Activated CD4-positive, alpha-beta T cell treated with anti-CD3 and anti-CD28 coated beads, Interleukin-2, amount 10 ng/mL, durations not matched to agents 7 days and 5 days (primary cell): ENCODE data around the gene GLS. TPM values are rescaled to one million over a fixed set of nuclear protein-coding genes. Genes with fewer than 3 reads are reported as not detected.

Source experiments
- CTCF ChIA-PET: fragments of 350-600 bp; sonication (Branson Sonifier 250); formaldehyde crosslinking; loops from one replicate; lab custom pipeline; 2021; ENCODE audit warnings: antibody characterized with exemption; lab: Charles Lee
- POLR2A ChIA-PET: fragments of 350-600 bp; sonication (Branson Sonifier 250); formaldehyde crosslinking; loops from one replicate; lab custom pipeline; 2021; ENCODE audit warnings: antibody characterized with exemption; lab: Charles Lee
- DNase-seq: peaks from one replicate; pipeline ENCODE4 v3.0.0-alpha.2; 2020
- H3K27ac Mint-ChIP-seq: one replicate; pipeline ENCODE4 v1.8.0; 2021; ENCODE audit warnings: mild to moderate bottlenecking, moderate library complexity, mixed read lengths
- H3K27me3 Mint-ChIP-seq: one replicate; pipeline ENCODE4 v1.8.0; 2021; ENCODE audit warnings: mixed read lengths
- H3K36me3 Mint-ChIP-seq: one replicate; pipeline ENCODE4 v1.8.0; 2021; ENCODE audit warnings: low read depth, mixed read lengths
- H3K4me1 Mint-ChIP-seq: one replicate; pipeline ENCODE4 v1.8.0; 2021; ENCODE audit warnings: mixed read lengths
- H3K4me3 Mint-ChIP-seq: one replicate; pipeline ENCODE4 v1.8.0; 2021; ENCODE audit warnings: mild to moderate bottlenecking, moderate library complexity, mixed read lengths
- H3K9me3 Mint-ChIP-seq: one replicate; pipeline ENCODE4 v1.8.0; 2021; ENCODE audit warnings: mixed read lengths
- total RNA-seq, 2 experiments: library from RNA; stranded (reverse); gene quantifications; one replicate each; pipeline ENCODE4 v1.2.3, GENCODE V29; 2021

The GLS gene
- total RNA-seq: 100 to 1,000 TPM; 142 to 155 TPM

- ChIA-PET CTCF (interaction anchor here (0.6 to 1.9 kb wide), 2 partner anchors 30 to 151 kb away, joined by 3 to 6 read pairs; no protein-coding TSS in a partner anchor), POLR2A (interaction anchor here (0.7 kb wide), 1 partner anchor 68 kb away, joined by 3 read pairs; no protein-coding TSS in a partner anchor)
- Mint-ChIP-seq H3K36me3 (peaks cover 29% of the 10 kb centered on the region), H3K9me3 (no peaks in the 10 kb centered on the region), H3K4me3 (peak within 1 kb of the TSS; percentile 93), H3K4me1 (peaks cover 44% of the 10 kb centered on the region), H3K27ac (peak within 1 kb of the TSS; percentile 99), H3K27me3 (no peaks in the 10 kb centered on the region)
- DNase-seq: peak; percentile 97
These were observed at the start of gene GLS for GRCh38 chr2:190880378-190881083. Gene GLS (plus strand): TSS chr2:190880821. CDS start chr2:190881085, 264 bp downstream.

DNA sequence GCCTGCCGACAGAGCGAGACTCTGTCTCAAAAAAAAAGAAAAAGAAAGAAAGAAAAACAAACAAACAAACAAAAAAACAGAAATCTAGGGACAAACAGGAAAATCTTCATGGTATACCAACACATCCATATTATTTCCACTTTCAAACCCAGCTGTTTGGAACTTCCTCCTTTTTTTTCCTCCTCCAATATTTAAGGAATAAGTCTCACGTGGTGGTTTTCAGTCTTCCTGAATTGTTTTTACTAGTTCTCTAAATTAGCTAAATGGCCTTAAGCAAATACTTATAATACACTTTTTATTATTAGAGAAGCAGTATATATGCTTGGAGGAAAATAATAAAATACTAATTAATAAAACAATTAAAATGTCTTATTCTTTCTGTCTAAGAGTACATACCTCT, 48.7 kb upstream of the GLS start:
- no peak overlapping the region for H3K4me3 Mint-ChIP-seq
- no peaks in the 10 kb centered on the region for H3K4me1 Mint-ChIP-seq
- no peaks in the 10 kb centered on the region for H3K9me3 Mint-ChIP-seq
- H3K36me3 Mint-ChIP-seq: no peaks in the 10 kb centered on the region
- CTCF ChIA-PET: no interaction called here
- H3K27me3 Mint-ChIP-seq: peaks cover 3% of the 10 kb centered on the region
- no peak for DNase-seq
- no peak overlapping the region for H3K27ac Mint-ChIP-seq
- POLR2A ChIA-PET: no interaction called here

- H3K4me3 Mint-ChIP-seq: no peak overlapping the region
- no peaks in the 10 kb centered on the region for H3K9me3 Mint-ChIP-seq
- CTCF ChIA-PET: interaction anchor here (0.6 to 1.0 kb wide), 3 partner anchors 13 to 144 kb away, joined by 3 to 4 read pairs (median 3); no protein-coding TSS in a partner anchor
These were observed 45.8 kb upstream of the GLS start for GRCh38 chr2:190834890-190835208.

DNA sequence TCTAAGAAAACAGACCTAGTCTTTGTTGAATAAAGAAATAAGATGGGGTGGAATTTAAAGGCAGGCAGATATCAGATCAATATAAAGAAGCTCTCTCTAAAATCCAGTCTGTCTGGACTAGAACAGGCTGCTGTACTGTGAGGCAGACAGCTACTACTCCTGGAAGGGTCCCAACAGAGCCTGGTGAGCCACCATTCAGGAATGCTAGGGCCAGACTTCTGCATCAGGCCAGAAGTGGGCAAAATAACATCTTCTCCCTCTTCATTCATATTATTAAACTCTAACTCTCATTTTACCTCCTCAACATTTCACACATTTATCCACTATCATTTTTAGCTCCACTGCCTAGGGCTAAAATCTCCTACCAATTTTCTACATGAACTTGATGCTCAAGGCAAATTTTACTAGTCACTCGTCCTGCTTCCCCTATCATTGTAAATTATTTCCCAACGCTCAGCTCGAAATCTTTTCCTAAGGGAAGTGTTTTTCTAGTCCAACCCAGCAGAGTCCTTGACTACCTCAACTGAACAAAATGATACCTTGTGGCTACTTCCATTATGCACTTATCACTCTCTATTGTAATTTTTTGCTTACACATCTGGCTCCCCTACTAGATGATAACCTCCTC, 45.2 kb upstream of the GLS start:
- no peaks in the 10 kb centered on the region for H3K36me3 Mint-ChIP-seq
- H3K4me3 Mint-ChIP-seq: no peak overlapping the region
- H3K9me3 Mint-ChIP-seq: no peaks in the 10 kb centered on the region
- H3K27me3 Mint-ChIP-seq: no peaks in the 10 kb centered on the region
- H3K27ac Mint-ChIP-seq: no peak overlapping the region
- no peaks in the 10 kb centered on the region for H3K4me1 Mint-ChIP-seq
- CTCF ChIA-PET: interaction anchor here (1.0 kb wide), 2 partner anchors 14 to 15 kb away, joined by 3 to 4 read pairs; no protein-coding TSS in a partner anchor
- POLR2A ChIA-PET: no interaction called here
- DNase-seq: no peak

More at GRCh38 chr2:190834890-190835208, 45.8 kb upstream of the GLS start:
- DNase-seq: no peak
- H3K36me3 Mint-ChIP-seq: no peaks in the 10 kb centered on the region
- no peak overlapping the region for H3K27ac Mint-ChIP-seq
- no peaks in the 10 kb centered on the region for H3K27me3 Mint-ChIP-seq
- POLR2A ChIA-PET: no interaction called here
- H3K4me1 Mint-ChIP-seq: no peaks in the 10 kb centered on the region

DNA sequence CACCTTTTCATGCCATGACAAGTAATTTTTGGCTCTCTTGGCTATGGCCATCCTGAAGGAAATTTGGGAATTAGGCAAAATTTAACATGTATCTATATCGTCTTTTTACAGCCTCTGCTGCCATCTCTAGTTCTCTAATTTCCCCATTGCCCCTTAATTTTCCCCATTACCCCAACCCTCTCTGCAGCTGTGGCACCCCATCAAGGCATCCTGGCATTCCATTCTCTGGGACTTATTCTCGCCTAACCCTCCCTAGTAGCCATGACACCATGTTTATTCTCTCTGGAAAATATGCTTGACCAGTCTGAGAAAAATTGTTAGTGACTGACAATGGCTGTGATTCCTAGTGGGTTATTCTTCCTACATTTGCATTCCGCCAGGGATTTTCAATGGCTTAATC, 43.9 kb upstream of the GLS start:
- no peaks in the 10 kb centered on the region for H3K27me3 Mint-ChIP-seq
- no peak overlapping the region for H3K27ac Mint-ChIP-seq
- no peak for DNase-seq
- no peaks in the 10 kb centered on the region for H3K36me3 Mint-ChIP-seq
- no peak overlapping the region for H3K4me3 Mint-ChIP-seq
- no peaks in the 10 kb centered on the region for H3K9me3 Mint-ChIP-seq
- ChIA-PET POLR2A (no interaction called here), CTCF (no interaction called here)
- no peaks in the 10 kb centered on the region for H3K4me1 Mint-ChIP-seq

GRCh38 chr2:190837420-190837819, 43.2 kb upstream of the GLS start:
- H3K27ac Mint-ChIP-seq: no peak overlapping the region
- no peaks in the 10 kb centered on the region for H3K4me1 Mint-ChIP-seq
- POLR2A ChIA-PET: no interaction called here

GRCh38 chr2:190837952-190838361, 42.7 kb upstream of the GLS start:
- ChIA-PET CTCF (interaction anchor here (0.7 to 1.6 kb wide), 5 partner anchors 13 to 29 kb away, joined by 3 to 5 read pairs (median 4); no protein-coding TSS in a partner anchor), POLR2A (no interaction called here)
- no peaks in the 10 kb centered on the region for H3K9me3 Mint-ChIP-seq
- DNase-seq: no peak
- no peak overlapping the region for H3K4me3 Mint-ChIP-seq
- no peaks in the 10 kb centered on the region for H3K36me3 Mint-ChIP-seq
- H3K4me1 Mint-ChIP-seq: no peaks in the 10 kb centered on the region
- no peak overlapping the region for H3K27ac Mint-ChIP-seq
- H3K27me3 Mint-ChIP-seq: no peaks in the 10 kb centered on the region

More at GRCh38 chr2:190837420-190837819, 43.2 kb upstream of the GLS start:
- no peak for DNase-seq
- H3K36me3 Mint-ChIP-seq: no peaks in the 10 kb centered on the region
- H3K27me3 Mint-ChIP-seq: no peaks in the 10 kb centered on the region
- H3K9me3 Mint-ChIP-seq: no peaks in the 10 kb centered on the region
- CTCF ChIA-PET: interaction anchor here (1.0 kb wide), 1 partner anchor 28 kb away, joined by 4 read pairs; no protein-coding TSS in a partner anchor
- no peak overlapping the region for H3K4me3 Mint-ChIP-seq

GRCh38 chr2:190838492-190838910, 42.1 kb upstream of the GLS start:
- Mint-ChIP-seq H3K27ac (no peak overlapping the region), H3K4me3 (no peak overlapping the region), H3K9me3 (no peaks in the 10 kb centered on the region), H3K4me1 (no peaks in the 10 kb centered on the region), H3K36me3 (no peaks in the 10 kb centered on the region), H3K27me3 (no peaks in the 10 kb centered on the region)
- ChIA-PET CTCF (interaction anchor here (0.7 to 1.6 kb wide), 5 partner anchors 12 to 29 kb away, joined by 3 to 5 read pairs (median 4); no protein-coding TSS in a partner anchor), POLR2A (no interaction called here)
- no peak for DNase-seq

DNA sequence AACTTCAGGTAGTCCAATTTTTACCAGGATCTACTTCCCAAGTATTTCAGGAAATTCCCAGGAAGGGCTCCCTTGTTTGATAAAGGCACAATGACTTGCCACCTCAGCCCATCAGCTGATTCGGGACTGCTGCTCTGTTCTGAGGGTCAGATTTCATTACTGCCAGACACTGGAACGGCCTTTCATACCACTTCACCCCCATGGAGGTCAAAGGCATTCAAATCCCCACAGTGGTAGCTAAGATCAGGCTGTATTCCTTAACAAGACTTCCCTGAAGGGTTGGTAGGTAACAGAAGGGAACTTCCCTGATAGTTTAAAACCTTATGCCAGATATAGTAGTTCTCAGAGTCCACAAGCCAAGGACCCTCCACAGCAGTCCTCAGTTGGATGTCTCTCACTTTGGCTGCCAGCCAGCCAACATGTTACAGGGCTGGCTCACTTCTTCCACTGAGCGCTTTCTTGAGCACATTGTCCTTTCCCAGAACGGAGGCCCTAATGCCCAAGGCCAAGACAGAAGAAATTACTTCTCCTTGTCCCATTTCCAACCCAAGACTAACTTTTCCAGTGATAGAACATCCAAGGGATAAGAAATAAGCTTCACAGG, 40.0 kb upstream of the GLS start:
- no peak for DNase-seq
- POLR2A ChIA-PET: no interaction called here
- Mint-ChIP-seq H3K9me3 (no peaks in the 10 kb centered on the region), H3K36me3 (no peaks in the 10 kb centered on the region), H3K27ac (no peak overlapping the region), H3K4me1 (peaks cover 10% of the 10 kb centered on the region), H3K4me3 (no peak overlapping the region), H3K27me3 (no peaks in the 10 kb centered on the region)
- CTCF ChIA-PET: no interaction called here

DNA sequence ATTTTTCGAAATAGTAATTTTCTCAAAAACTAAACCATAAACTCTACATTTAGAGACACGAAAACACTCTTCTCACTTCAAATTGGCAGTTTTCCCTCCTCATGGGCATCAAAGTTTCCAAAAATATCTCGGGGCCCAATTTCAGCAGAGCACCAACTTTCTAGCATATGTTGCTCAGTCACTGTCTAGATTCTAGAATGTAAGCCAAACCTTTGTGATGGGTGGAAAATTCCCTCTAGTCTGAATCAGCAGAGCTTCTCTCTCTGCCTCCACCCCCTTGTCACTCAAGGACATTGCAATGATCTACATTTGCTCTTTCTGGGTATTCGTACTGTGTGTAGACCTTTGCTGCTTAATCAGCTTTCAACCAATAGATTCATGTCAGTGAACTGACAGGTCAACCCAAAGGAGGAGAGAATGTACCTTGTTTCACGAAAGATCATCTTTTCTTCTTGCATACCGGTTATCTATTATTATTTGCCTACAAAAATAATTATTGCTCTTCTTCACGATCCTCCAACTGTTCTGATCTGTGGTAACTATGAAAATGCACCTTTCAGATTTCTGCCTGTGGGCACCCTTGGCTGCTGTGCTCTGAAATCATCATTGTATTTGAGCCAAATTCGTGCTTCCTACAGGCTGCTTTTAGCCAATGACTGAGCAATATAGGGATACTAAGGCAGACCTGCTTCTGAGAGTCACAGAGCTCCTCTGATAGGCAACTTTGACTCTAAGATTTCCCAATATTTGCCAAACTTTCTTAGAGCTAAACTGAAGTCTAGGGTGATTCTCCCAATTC, 38.7 kb upstream of the GLS start:
- no peak overlapping the region for H3K4me3 Mint-ChIP-seq
- ChIA-PET CTCF (interaction anchor here (1.1 kb wide), 1 partner anchor 8 kb away, joined by 3 read pairs; no protein-coding TSS in a partner anchor), POLR2A (no interaction called here)
- no peaks in the 10 kb centered on the region for H3K36me3 Mint-ChIP-seq
- no peak overlapping the region for H3K27ac Mint-ChIP-seq
- no peak for DNase-seq
- peaks cover 10% of the 10 kb centered on the region for H3K4me1 Mint-ChIP-seq
- no peaks in the 10 kb centered on the region for H3K9me3 Mint-ChIP-seq
- H3K27me3 Mint-ChIP-seq: no peaks in the 10 kb centered on the region

GRCh38 chr2:190842606-190843104, 38.0 kb upstream of the GLS start:
- no peaks in the 10 kb centered on the region for H3K9me3 Mint-ChIP-seq
- H3K36me3 Mint-ChIP-seq: no peaks in the 10 kb centered on the region
- no peak overlapping the region for H3K4me3 Mint-ChIP-seq
- DNase-seq: no peak
- POLR2A ChIA-PET: no interaction called here
- H3K4me1 Mint-ChIP-seq: peaks cover 10% of the 10 kb centered on the region
- CTCF ChIA-PET: no interaction called here
- no peak overlapping the region for H3K27ac Mint-ChIP-seq
- no peaks in the 10 kb centered on the region for H3K27me3 Mint-ChIP-seq
